SK-N-MC (cell line): ENCODE results near the gene ETV6.

Experiments
- EZH2 ChIP-seq: fragments of 200-600 bp; sonication (generic); IDR thresholded peaks from one replicate; pipeline ENCODE4 v1.6.1; 2017; ENCODE audit warnings: antibody characterized with exemption
- POLR2AphosphoS5 ChIP-seq: IDR thresholded peaks from 2 replicates; pipeline ENCODE4 v1.6.1; 2012; ENCODE audit warnings: mild to moderate bottlenecking, low read depth, low read length, borderline replicate concordance

- TF ChIP-seq EZH2: no peak
- TF ChIP-seq POLR2AphosphoS5: no peak
These were observed 19.3 kb upstream of the ETV6 start for GRCh38 chr12:11630046-11630706.
